OCI-LY7 (cell line): ENCODE results near the gene NOL4L.

ENCODE experiments used
- EZH2phosphoT487 ChIP-seq: fragments of 200-600 bp; sonication (generic); IDR thresholded peaks from 2 replicates; pipeline ENCODE4 v1.6.1; 2018; ENCODE audit warnings: low read depth, borderline replicate concordance, mild to moderate bottlenecking, mixed run types, antibody characterized with exemption, low read length, moderate library complexity, mixed read lengths
- TF ChIP-seq, protein P1 (sequence below): fragments of 200-600 bp; sonication (generic); conservative IDR thresholded peaks from 2 replicates; pipeline ENCODE4 v1.5.1; 2014; ENCODE audit warnings: mild to moderate bottlenecking, antibody characterized with exemption, low read length, moderate library complexity, mixed read lengths

DNA sequence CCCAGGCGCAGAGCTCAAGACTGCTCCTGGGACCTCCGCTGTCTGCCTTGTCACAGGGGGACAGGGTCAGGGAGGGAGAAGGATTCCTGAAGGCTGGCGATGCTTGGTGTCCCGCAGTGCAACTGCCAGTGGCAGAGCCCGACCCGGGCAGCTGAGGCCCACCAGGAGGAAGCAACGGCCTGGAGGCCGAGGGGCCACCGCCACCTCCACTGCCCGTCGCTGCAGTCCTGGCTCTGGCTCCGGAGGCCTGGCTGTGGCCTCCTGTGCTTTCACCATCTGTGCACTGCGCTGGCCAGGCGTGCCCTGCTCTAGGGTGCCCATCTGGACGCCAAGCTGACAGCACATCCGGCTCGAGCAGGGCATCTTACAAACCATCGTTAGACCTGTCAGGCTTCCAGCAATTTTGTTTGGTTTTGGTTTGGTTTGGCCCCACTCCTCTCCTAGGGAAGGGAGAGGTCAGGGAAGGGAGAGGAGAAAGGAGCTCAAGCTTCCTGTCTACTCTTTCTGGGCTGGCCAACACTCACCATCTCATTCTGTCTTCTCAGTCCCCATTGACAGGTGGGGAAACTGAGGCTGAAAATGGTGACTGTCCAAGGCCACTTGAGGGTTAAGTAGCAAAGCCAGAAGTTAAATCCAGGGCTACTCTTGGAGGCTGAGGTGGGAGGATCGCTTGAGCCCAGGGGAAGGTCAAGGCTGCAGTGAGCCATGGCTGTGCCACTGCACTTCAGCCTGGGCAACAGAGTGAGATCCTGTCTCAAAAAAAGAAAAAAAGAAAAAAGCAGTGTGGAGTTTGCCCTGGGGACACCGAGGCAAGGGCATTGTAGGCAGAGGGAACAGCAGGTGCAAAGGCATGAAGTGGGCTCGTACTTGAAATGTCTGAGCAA lies 37.7 kb upstream of the NOL4L start:
- TF ChIP-seq, protein P1, sequence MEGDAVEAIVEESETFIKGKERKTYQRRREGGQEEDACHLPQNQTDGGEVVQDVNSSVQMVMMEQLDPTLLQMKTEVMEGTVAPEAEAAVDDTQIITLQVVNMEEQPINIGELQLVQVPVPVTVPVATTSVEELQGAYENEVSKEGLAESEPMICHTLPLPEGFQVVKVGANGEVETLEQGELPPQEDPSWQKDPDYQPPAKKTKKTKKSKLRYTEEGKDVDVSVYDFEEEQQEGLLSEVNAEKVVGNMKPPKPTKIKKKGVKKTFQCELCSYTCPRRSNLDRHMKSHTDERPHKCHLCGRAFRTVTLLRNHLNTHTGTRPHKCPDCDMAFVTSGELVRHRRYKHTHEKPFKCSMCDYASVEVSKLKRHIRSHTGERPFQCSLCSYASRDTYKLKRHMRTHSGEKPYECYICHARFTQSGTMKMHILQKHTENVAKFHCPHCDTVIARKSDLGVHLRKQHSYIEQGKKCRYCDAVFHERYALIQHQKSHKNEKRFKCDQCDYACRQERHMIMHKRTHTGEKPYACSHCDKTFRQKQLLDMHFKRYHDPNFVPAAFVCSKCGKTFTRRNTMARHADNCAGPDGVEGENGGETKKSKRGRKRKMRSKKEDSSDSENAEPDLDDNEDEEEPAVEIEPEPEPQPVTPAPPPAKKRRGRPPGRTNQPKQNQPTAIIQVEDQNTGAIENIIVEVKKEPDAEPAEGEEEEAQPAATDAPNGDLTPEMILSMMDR = no peak
- TF ChIP-seq EZH2phosphoT487 = no peak
